Heart left ventricle (tissue), 13 donors: ENCODE data around the gene C17orf58.

Experiments used
- CTCF ChIP-seq, 12 donors: fragments of 200-600 bp; sonication (generic) in 4 of 12; IDR thresholded peaks; one replicate each; pipeline versions ENCODE4 v1.5.0 to v1.8.0; 2018 to 2022; ENCODE audit warnings: antibody characterized with exemption in 12 of 12, mild to moderate bottlenecking in 5 of 12
- POLR2A ChIP-seq, 2 donors: fragments of 450-650 bp; IDR thresholded peaks; one replicate each; pipeline ENCODE4 v1.6.1; 2017; ENCODE audit warnings: antibody characterized with exemption in 2 of 2, mild to moderate bottlenecking in 2 of 2, moderate library complexity in 2 of 2
- donor health status: ischemic (EF 13 %, LVEDD 7.1; RV severe dilation, severe dysfunction).
- donor health status: DM: no; HTN: yes; CAD: no.
- donor health status: DM: no; HTN: no; CAD: no.
- donor health status: ischemic (EF 25% LVEDD 6.9; RV normal size, moderate dysfunction).
- donor health status: ischemic (EF 25% LVEDD 5.7; RV mildly dilated, moderate dysfunction).
- donor health status: ischemic (EF 35%, LVEDD 5.7; RV mildly dilated, moderate dysfunction).
- donor health status: nonischemic (EF 11% LVEDD 7.7; RV severe dilation, severe dysfunction).
- donor health status: DM: yes; HTN: yes; CAD: no.
- donor health status: PGD.
- donor health status: ischemic (EF 29% LVEDD 5.4; RV normal size, mild dysfunction).
- donor health status: nonischemic (EF 23%, LVEDD 6.1; RV moderate dilation, normal function).

- no peak for TF ChIP-seq POLR2A (IDR thresholded peaks at IDR 0.05)
- TF ChIP-seq CTCF (IDR thresholded peaks at IDR 0.05), result no peak
Observed at GRCh38 chr17:68006797-68007196, 10.5 kb upstream of the C17orf58 start.
